ENCODE measurements around the gene PTPRE.
A peak's percentile ranks its signal among the peaks of the same experiment; 100 is the strongest.

PTPRE gene

GRCh38 chr10:127908106-127908958 is 1.4 kb downstream of the PTPRE start:
- no peak for DNase-seq (ENCODE audit: low spot score)

DNA sequence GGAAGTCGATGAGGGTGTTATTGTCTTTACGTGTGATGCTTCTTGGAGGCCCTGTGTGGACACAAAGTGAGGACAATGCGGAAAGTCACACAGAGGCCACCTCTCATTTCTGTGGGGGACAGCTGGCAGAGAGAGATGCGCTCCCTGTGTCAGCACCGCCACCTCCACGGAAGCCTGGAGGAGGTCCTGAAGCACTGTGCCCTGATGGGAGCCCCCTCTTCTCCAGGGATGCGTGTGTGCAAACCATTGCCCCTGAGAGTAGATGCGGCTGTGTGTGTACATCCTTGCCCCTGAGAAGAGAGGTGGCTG is 2.0 kb downstream of the PTPRE start:
- no peak for DNase-seq (ENCODE audit: low spot score)

GRCh38 chr10:127909716-127910463 is 3.0 kb downstream of the PTPRE start:
- no peak for DNase-seq (ENCODE audit: low spot score)

DNA sequence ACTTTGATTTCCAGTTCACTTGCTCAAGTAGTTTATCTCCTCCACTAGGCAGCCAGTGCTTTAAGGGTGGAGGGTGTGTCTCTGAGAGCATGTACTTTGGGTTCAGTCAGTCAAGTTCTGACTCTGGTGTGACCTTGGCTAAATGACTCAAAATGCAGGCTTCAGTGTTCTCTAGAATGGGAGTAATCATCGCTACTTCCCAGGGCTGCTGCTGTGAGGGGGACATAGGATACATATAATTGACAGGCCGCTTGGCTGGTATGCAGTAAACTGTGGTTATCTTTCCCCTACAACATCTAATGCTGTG is 3.5 kb downstream of the PTPRE start:
- DNase-seq (ENCODE audit: low spot score): no peak

- no peak for DNase-seq (ENCODE audit: low spot score)
These were observed 4.4 kb downstream of the PTPRE start for GRCh38 chr10:127911218-127911866.

GRCh38 chr10:127911867-127912257 is 5.0 kb downstream of the PTPRE start:
- no peak for DNase-seq (ENCODE audit: low spot score)

DNA sequence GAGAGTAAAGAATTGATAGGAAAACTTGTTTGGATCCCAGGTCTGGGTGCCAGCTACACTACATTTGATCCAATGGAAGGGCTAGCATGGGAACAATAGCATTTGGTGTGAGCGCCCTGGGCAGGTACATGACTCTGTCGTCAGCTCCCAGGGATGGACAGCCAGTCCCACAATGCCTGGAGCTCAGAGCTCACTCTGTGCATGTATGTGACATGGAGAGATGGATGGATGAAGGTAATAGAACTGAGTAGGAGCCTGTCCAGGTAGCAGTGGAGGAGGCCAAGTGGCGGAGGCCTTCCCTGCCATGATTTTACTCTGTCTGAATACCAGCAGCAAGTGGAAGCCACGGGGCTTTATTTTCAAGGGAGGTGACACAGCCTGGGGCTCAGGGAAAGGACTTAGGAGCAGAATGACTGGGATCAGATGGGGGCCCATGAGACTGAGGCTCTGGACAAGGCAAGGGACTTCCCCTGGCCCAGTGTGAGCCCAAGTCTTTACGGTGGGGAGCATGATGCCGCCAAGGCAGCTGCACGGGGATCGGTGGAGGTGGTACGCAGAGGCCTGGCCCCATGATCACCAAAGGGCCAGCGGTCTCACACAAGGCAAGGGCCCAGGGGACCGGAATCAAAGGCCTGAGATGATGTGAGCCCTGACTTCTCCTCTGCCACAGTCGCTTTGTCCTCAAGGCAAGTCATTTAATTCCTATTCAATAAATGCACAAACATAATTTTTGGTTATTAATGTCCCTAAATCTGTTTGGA is 5.9 kb downstream of the PTPRE start:
- DNase-seq (ENCODE audit: low spot score): no peak

DNA sequence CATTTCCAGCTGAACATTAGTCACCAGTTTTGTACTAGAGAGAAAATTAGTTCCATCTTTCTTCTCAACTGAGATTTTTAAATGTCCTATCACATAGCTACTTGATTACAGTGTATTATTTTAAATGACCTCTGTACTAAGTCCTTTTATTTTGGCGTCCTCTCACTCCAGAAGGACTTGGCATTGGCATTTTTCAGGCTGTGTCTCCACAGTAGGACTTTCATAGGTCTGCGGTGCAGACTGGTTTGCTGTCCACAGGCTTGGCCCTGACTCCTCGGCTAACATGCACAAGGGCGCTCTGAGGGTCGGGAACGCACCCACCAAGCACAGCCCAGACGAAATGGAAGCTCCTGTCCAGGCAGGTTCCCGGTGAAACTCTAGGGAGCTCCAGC is 6.5 kb downstream of the PTPRE start:
- DNase-seq (ENCODE audit: low spot score): no peak

DNA sequence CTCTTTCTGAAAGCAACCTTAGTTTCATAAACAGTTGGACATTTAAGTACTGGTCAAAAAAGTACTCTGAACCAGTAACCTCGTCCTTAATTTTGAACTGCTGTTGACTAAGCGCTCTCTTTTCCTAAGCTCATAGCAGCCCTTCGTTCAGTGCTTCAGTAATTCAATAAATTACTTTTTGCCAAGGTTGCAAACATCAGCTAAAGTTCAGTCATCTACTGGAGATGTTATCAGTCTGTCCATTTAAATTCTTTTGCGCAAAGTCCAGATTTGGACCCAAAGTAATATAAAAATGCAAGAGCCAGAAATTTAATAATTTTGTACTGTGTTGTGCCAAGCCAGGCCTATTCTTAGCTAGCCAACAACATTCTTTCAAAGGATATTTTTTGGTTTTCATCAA is 8.4 kb downstream of the PTPRE start:
- no peak for DNase-seq (ENCODE audit: low spot score)

DNA sequence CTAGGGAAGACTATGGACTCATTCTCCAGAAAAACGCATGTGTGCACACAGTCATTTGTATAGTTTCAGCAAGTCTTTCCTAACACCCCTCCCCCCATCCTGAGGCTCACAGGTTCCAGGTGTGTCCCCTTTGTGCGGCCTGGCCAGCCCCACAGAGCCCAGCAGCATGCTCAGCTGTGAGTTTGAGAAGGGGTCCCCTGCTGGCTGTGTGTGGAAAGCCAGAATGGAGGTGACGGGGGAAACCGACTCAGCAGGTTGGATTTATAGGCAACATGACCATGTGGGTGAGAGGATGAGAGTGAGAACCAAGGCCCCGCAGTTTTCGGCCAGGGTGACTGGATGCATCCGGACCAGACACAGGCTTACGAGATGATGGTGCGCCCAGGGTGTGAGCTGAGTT is 9.9 kb downstream of the PTPRE start:
- no peak for DNase-seq (ENCODE audit: low spot score)

- no peak for DNase-seq (ENCODE audit: low spot score)
These were observed 11.7 kb downstream of the PTPRE start for GRCh38 chr10:127918572-127918971.

DNA sequence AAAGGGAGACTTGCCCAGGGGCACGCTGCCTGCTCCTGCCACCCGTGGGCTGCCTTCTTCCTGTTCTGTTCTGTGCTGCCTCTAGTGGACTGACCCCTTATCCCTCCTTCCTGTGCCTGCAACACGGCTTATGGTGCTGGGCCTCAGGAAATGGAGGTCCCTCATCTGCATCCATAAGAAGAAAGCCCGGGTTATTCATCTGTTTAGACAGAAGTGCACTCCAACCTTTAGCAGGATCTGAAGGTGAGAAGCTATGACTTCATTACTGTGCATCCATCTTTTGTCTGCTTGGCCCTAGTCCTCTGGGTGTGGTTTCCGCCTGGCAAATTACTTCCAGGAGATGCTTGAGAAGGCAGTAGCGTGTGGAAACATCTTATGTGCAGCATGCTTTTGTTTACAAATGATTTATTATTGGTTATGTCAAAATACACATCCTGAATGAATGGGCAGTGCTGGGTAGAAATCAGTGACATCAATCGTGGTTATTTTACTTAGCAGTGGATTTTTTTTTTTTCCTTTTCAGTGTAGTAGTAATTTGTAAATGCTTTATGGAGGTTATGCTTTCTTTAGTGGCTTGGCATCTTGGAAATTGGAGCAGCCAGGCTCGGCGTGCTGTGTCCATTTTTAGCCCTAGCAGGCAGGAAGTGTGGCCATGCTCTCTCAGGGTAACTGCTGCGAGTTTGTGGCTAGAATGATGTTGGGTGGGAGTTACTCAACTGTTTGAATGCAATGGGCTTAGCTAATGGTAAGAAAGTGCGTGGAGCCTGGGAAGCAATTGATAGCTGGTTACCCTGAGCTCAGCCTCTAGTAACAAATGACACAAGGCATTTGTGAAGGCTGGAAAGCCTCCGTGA is 12.7 kb downstream of the PTPRE start:
- DNase-seq (ENCODE audit: low spot score): peak; percentile 68

- DNase-seq (ENCODE audit: low spot score): no peak
These were observed 13.6 kb downstream of the PTPRE start for GRCh38 chr10:127920306-127921074.

DNA sequence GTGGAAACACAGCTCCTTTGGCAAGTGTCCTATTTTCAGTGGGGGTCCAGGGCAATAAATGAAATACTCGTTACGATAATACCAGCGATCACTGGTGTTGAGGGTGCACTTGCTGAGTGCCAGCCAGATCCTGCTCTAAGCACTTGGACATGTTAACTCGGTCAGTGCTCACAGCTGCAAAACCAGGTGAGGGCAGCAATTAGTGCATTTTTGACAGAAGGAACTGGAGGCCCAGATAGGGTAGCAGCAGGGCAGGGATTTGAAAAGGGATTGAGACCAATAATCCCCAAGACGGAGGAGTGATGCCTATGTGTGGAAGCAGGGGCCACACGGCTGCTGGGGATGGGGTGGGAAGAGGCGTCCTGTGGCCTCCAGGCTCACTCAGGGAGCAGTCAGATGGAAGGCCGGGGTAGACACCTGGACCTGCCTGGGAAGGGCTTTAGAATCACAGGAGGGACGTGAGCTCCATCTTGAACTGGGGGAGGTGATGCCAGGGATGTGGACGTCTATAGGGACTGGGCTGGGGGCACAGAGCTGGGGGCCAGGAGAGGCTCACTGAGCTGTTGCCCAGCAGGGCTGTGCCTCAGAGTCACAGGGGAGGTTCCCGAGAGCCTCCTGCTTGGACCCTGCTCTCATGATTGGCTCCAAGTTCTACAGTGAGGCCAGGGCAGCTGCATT is 14.3 kb downstream of the PTPRE start:
- DNase-seq (ENCODE audit: low spot score): no peak

- no peak for DNase-seq (ENCODE audit: low spot score)
These were observed 14.8 kb downstream of the PTPRE start for GRCh38 chr10:127921753-127922145.

DNA sequence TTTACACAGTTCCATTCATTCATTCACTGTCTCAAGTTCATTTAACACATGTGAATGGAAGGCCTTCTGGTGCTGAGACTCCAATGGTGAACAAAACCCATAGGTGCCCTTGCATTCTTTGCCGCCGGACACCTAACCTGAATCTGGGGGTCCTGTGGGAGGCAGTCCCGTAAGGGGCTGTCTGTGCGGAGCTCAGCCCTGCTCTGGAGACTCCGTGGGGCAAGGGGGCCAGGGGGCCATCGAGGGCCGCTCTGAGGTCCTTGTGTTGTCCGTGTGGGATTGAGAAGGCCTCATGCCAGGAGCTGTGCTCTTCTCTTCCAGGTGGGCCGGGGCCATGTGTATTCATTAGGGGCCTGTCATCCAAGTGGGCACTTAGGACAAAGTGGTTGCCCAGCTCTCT is 15.3 kb downstream of the PTPRE start:
- DNase-seq (ENCODE audit: low spot score): no peak

DNA sequence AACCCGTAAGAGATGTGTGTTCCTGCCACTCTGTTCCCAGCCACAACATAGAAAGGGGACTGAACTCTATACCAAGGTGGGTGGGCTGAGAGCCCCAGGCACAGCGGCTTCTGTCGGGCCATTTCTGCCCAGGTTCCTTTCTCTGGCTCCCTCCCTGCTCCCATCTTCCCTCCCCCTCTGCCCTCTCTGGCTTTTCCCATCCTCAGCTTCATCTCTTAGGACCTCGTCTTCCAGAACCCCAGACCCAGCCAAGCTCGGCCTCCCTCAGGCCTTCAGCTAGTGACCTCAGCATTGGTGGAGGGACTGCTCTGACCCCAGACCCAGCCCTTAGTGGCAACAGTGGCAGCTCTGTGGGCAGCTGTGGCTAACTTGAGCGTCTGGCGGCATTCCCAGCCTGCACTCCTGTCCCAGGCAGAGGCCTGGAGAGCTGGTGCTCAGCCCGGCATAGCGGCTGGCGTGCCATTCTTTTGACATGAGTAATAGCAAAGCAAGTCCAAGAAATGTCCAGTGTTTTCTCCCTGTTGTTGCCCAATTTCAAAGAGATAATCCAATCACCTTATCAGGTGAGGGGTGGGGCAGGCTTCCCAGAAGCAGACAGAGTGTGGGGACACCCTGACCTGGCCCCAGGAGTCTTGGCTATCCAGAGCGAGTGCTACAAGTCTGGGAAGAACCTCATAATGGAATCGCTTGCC is 15.9 kb downstream of the PTPRE start:
- peak; percentile 65 for DNase-seq (ENCODE audit: low spot score)

DNA sequence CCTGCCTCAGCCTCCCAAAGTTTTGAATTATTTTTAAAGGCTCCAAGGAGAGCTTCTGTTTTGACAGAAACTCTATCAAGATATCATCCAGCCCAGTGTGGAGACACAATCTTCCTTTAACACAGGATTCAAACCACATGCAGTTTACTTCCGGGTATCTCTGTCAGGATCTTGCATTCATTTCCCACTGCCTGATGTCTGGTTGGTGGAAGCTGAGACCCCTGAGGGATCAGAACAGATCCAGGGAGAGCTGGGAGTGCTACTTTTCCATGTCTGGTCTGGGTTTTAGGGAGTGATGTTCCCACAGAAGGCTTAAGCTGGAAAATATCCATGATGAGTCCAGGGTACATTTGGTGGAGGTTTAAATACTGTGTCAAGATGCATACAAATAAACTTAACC is 16.7 kb downstream of the PTPRE start:
- DNase-seq (ENCODE audit: low spot score): no peak

GRCh38 chr10:127925471-127926207 is 18.7 kb downstream of the PTPRE start:
- no peak for DNase-seq (ENCODE audit: low spot score)
